Ammon's horn (tissue), 1 donor: ENCODE results near the gene CPZ.

Experiments used
- DNase-seq: peaks from one replicate; pipeline ENCODE4 v3.0.0-alpha.2; 2016; ENCODE audit warnings: low spot score

Gene CPZ

GRCh38 chr4:8595237-8596087 is 2.9 kb downstream of the CPZ start:
- no peak for DNase-seq

DNA sequence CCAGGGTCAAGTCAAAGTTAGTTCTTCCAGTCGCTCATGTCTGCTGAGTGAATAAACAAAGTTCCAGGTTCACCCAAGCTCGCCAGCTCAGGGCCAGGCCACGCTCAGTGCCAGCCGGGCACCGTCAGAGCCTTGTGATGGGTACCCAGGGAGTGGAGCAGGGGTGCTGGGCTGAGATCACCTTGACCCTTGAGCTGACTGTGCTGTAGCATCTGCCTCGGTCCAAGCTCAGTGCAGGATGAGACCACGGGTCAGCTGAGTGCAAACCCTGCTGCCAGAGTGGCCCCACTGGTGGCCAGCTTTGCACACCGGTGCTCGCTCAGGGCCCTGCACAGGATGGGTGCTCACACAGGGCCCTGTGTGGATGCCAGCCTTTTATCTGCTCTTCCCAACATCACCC is 4.3 kb downstream of the CPZ start:
- DNase-seq = no peak

DNA sequence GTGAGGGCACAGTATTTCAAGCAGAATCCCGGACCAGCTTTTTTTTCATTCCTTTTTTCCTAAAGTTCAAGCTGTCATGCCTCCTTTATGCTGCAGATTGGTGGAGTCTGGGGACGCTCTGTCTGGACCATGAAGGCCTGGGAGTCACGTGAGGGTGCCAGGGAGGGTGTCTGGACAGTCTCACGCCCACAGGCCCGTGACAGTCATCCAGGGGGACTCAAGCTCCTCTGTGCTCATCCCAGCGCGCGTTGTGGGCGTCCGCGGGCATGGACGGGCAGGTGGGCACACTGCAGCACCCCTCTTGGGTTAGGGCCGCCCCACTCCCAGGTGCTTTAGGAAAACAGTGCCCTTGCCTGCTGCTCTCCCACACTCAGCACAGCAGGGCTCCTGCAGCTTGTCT is 4.8 kb downstream of the CPZ start:
- no peak for DNase-seq

DNA sequence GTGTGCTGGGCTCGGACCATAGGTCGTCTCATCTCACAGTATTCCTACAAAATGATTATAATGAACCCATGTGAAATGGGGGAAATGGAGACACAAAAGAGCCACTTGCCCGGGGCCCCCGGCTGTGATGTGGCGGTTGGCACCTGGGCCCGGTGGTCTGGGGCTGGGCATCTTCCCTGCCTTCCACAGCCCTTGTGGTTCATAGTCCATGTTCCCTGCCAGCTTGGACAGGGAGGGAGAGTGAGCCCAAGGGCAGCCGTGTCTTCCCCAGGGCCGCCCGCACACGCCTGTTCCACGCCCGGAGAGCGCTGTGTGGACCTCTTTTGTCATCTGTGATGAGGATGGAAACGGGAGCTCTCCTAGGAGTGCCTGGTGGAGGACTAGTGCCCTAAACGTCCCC is 5.2 kb downstream of the CPZ start:
- DNase-seq = no peak

DNA sequence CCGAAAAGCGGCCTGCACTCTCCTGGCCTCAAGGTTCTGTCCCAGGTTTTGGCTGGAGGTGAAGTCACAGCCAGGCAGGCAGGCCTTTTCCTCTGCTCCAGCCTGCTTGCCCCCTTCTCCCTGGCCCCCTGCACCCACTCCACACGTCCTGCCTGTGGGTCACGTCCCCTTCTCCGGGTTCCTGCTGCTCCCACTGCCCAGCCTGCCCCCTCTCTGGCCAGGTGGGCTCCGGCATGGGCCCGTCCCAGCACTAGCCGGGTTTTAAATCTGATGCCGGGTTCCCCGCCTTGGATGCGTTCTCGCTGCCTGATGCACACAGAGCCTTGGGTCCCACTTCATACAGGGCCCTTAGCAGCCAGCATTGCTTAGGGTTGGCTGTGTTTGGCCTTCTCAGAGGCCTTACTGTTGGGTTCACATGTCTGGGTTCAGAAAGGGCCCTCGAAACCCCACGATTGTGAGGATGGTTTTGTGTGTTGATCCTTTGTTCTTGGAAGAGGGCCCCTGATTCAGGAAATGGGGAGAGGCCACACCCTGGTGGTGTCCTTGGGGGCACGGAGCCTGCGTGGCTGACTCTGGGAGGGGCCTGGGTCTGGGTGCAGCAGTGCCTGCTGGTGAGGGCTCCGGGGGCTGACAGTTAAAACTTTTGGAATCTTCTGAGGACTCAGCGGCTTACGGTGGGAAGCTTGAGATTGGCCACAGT is 6.0 kb downstream of the CPZ start:
- no peak for DNase-seq

GRCh38 chr4:8599091-8599460 is 6.5 kb downstream of the CPZ start:
- no peak for DNase-seq

DNA sequence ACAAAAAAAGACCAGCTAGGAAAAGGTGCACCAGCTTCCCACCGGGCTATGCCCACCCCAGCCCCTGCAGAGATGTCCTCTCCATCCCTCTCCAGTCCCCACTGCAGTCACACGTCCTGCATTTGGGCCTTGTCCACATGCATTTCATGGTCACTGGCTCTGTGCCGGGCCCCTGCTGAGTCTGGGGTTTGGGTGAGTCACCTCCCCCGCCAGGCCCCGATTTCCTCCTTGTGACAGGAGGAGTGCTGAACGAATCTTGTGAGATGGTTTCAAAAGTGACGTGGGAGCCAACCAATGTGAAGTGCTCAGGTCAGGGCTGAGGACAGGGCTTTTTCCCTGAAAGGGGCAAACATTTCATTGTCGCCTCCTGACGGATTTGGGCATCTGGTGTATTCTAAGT is 7.1 kb downstream of the CPZ start:
- DNase-seq = no peak

DNA sequence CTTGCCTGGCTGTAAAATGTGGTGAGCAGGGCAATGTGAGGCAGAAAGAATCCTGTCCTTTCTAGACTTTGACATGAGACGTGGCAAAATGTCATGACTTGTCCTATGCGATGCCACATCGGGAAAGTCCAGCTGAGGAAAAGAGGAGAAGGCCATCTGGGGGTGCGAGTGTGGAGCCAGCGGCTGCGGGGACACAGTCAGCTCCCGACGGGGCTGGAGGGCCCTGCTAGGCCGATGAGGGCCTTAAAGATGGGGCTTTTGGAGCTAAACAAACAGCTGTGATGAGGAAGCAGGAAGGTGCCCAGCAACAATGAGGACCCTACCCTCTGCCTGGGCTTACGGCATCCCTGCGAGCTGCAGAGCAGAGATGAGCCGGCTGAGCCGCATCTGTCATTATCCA is 7.7 kb downstream of the CPZ start:
- DNase-seq = no peak

- no peak for DNase-seq
Measured at GRCh38 chr4:8600686-8601085, 8.1 kb downstream of the CPZ start.

DNA sequence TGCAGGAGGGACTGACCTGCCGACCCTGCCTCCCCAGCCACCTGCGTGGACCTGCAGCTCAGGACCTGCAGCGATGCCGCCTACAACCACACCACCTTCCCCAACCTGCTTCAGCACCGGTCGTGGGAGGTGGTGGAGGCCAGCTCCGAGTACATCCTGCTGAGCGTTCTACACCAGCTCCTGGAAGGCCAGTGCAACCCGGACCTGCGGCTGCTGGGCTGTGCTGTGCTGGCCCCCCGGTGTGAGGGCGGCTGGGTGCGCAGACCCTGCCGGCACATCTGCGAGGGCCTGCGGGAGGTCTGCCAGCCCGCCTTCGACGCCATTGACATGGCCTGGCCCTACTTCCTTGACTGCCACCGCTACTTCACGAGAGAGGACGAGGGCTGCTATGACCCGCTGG is 8.5 kb downstream of the CPZ start:
- DNase-seq = no peak

DNA sequence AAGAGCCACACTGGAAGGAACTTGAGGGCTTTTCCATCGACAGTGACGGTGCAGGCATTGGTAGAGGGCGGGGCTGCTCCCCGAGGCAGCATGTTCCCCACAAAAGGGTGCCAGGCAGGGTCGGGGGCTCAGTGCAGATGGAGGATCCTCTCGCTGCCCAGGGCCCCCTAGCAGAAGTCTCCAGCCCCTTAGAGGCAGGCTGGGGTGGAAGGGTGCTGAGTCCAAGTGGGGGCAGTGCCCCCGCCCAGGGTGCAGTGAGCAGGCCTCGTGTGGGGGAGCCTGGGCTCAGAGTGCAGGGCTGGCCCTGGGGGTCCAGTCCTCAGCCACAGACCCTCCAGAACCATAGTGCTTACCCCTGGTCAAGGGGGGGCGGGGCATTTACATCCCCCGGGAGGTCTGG is 9.0 kb downstream of the CPZ start:
- no peak for DNase-seq

DNA sequence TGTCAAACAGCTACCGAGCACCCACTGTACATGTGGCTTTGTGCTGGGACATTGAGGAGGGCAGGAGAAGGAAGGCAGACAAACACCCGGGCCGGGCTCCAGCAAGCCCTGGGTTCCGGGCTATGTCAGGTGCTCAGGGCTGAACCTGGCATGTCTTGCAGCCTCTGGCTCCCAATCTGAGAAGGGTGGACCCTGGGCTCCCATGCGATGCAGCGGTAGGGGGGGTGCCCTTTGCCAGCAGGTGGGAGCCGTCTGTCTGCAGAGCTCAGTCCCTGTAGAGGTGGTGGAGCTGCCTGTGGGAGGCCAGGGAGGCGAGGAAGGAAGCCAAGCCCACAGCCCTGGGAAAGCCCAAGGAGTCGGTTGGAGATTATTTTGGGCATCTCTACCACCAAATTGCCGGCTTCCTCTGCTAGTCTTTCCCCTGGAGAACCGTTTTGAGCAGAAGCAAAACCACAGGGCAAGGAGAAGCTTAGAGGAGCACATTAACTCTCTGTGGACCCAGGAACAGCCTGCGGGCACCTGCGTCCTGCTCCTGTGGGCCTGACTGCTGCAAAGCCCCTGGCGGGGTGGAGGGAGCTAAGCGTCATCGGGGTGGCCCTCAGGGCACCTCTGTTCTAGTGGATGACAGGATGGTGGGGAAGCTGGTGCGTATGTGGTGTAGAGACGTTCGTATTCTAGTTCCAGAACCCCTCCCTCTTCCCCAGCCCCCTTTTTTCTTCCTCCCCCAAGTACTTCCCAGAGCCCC is 10.3 kb downstream of the CPZ start:
- DNase-seq = no peak

DNA sequence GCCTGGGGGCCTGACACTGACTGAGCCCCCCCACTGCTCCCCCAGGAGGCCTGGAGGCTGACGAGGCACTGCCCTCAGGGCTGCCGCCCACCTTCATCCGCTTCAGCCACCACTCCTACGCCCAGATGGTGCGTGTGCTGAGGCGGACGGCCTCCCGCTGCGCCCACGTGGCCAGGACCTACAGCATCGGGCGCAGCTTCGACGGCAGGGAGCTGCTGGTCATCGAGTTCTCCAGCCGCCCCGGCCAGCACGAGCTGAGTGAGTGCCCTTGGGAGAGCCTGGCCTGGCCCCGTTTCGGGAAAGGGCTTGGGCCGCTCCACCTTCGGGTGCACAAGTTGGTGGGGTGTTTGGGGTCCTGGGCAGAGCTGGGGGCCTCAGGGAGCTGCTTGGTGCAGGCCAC is 11.4 kb downstream of the CPZ start:
- no peak for DNase-seq

DNA sequence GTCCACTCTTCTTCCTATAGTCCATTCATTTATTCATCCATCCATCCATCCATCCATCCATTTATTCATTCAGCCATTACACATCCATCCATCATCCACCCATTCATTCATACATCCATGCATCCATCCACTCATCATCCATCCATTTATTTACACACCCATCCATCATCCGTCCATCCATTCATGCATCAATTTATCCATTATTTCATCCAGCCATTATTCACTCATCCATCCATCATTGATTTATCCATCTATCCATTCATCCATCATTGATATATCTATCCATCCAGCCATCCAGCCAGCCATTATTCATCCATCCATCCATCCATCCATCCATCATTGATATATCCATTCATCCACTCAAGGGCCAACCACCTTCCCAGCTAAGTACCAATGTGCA is 12.7 kb downstream of the CPZ start:
- no peak for DNase-seq

DNA sequence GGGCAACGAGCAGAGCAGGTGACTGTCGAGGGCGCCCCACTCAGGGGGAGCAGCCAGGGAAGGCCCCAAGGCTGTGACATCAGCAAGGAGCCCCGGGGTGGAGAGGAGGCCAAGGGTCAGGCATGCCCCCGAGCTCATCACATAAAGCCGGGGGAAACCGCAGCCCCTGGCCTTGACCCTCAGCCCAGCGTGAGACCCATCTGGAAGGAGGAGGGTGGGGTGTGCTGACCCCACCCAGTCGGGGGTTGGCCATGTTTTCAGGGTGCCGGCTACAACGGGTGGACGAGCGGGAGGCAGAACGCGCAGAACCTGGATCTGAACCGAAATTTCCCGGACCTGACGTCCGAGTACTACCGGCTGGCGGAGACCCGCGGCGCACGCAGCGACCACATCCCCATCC is 13.9 kb downstream of the CPZ start:
- no peak for DNase-seq

DNA sequence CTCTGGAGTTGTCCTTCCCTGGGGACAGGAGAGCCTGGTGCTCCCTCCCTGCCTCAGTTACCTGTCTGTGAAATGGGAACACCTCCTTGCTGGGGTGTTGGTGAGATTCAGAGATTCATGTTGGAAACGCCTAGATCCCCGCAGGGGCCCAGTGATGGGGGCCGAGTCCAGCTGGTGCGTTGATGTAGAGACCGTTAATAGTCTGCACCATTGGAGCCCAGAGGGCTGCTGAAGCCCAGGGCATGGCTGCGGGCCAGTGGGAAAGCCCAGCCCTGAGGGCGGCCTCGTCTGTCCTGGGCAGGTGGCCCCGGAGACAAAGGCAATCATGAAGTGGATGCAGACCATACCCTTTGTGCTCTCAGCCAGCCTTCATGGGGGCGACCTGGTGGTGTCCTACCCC is 14.4 kb downstream of the CPZ start:
- DNase-seq = no peak

DNA sequence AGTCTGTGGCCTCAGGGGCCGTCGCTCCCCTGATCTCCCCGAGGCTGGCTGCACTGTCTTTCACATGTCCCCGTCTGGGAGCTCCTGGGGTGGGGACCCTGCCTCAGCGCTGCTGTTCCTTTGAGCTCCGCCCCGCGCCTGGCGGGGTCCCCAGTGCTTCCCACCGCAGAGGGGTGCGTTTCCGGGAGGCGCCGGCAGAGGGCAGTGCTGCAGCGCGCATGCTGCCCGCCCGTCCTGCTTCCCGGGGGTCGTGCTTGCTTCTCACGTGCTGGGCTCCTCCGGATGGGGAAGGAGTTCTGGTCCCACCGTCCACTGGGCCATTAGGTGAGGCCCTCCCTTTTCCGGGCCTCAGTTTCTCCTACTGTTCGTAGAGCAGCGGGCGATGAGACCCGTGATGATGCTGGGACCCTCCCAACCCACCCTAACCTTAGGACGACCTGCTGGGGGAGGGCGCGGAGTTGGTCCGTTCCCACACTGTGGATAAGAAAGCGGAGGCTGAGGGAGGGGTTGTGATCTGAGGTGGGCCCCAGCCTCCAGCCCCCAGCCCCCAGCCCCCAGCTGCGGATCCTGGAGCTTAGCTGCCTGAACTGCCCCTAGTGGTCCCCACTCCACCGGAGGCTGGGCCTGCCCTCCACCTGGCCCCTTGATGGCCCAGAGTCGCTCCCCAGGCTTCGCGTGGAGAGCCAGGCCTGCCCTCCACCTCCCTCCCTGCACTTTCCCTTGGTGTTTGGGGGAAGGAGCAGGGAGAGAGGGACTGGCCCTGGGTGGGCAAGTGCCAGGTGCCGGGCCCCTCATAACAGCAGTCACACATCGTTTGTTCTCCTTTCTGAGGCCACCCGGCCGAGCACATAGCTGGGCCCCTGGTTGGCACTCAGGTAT is 15.3 kb downstream of the CPZ start:
- DNase-seq = no peak

GRCh38 chr4:8608714-8609391 is 16.3 kb downstream of the CPZ start:
- DNase-seq = no peak

GRCh38 chr4:8609406-8609805 is 16.8 kb downstream of the CPZ start:
- DNase-seq = no peak

- DNase-seq = no peak
Measured at GRCh38 chr4:8609824-8610350, 17.3 kb downstream of the CPZ start.
